ENCODE measurements around the gene NUP188.

DNA sequence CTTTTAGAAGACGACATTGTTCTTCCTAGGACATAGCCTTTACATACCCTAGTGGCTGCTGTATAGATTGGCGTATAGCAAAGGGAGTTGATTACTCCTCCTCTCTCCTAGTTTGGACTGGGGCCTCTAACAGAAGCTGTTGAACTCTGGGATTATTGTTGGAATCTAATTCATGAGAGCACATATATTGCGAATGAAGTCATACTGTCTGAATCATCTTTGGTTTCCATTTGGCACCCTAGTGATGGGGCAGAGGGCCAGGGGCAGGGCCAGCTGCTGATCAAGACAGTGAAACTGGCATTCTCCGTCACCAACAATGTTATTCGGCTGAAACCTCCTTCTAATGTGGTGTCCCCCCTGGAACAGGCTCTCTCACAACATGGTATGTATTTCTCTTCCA is 40.3 kb downstream of the NUP188 start:
- TF ChIP-seq, protein P1, sequence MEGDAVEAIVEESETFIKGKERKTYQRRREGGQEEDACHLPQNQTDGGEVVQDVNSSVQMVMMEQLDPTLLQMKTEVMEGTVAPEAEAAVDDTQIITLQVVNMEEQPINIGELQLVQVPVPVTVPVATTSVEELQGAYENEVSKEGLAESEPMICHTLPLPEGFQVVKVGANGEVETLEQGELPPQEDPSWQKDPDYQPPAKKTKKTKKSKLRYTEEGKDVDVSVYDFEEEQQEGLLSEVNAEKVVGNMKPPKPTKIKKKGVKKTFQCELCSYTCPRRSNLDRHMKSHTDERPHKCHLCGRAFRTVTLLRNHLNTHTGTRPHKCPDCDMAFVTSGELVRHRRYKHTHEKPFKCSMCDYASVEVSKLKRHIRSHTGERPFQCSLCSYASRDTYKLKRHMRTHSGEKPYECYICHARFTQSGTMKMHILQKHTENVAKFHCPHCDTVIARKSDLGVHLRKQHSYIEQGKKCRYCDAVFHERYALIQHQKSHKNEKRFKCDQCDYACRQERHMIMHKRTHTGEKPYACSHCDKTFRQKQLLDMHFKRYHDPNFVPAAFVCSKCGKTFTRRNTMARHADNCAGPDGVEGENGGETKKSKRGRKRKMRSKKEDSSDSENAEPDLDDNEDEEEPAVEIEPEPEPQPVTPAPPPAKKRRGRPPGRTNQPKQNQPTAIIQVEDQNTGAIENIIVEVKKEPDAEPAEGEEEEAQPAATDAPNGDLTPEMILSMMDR (IDR thresholded peaks at IDR 0.05): no peak
- TF ChIP-seq EZH2 (IDR thresholded peaks at IDR 0.05; ENCODE audit: borderline replicate concordance, insufficient read depth, low read depth, low read length, poor library complexity, severe bottlenecking): no peak

Data from B cell (primary cell).